ENCODE measurements around the gene OSBPL3. TPM values are rescaled to one million over a fixed set of nuclear protein-coding genes. Genes with fewer than 3 reads are reported as not detected.

OSBPL3 gene
- polyA plus RNA-seq, 1 donor (not counting 4 experiments of a cell fraction or from before 2014, with no cell fraction given), result 34.0 TPM

DNA sequence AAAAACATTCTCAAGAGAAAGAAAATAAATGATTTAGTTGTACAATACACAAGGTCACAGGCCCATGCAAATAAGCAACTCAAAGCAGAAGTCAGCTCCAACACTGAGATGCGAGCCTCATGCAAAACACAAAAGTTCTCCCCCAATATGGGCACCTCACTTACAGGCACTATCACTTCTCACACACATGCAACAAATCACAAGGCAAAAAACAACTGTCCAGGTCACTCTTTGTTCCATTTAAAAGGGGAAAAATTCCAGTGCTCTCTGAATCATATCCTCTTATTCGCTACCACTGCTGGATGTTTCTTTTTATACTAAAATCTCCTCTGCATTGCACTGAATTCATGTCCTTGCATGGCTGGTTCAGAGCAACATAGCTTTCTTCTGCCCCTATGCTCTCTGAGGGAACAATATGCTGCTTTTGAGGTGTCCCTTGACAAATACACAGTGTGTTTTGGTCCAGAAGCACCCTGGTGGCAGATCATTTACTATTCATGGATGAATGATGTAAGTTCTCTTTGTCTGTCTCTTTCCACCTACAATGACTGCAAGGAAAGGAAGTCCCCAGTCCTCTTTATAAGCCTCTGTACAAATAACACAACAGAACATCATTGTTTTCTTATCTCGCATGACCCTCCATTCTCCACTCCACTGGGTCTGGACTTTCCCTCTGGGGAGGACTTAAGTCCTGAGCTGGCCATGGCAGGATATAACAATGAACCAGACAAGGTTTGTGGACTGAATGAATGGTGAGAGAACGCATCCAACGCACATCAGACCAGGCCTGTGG, 137.3 kb downstream of the OSBPL3 start:
- Histone ChIP-seq H4K20me1 (ENCODE audit: control insufficient read depth, extremely low read depth, insufficient read depth, low read length) (no peaks in the 10 kb centered on the region), H3K79me2 (ENCODE audit: control insufficient read depth, insufficient read depth, low read length) (no peaks in the 10 kb centered on the region), H3K9me1 (ENCODE audit: control insufficient read depth, extremely low read depth, insufficient read depth, low read length) (no peaks in the 10 kb centered on the region), H3K4me1 (ENCODE audit: control insufficient read depth, extremely low read depth, insufficient read depth, low read length) (peaks cover 8% of the 10 kb centered on the region), H3K9ac (ENCODE audit: control insufficient read depth, extremely low read depth, insufficient read depth, low read length) (no peak overlapping the region), H3K36me3 (ENCODE audit: control insufficient read depth in 2 of 2, extremely low read depth in 1 of 2, insufficient read depth in 2 of 2, low read length in 2 of 2) (peaks cover 8 to 16% of the 10 kb centered on the region in 2 experiments), H2AFZ (ENCODE audit: control insufficient read depth, low read length) (no peak overlapping the region), H3K27me3 (ENCODE audit: control insufficient read depth, extremely low read depth, insufficient read depth, low read length) (no peaks in the 10 kb centered on the region), H3K4me3 (ENCODE audit: control insufficient read depth in 2 of 3, extremely low read depth in 1 of 3, insufficient read depth in 2 of 3, low read depth in 1 of 3, low read length in 3 of 3) (no peak overlapping the region), H3K4me2 (ENCODE audit: control insufficient read depth, extremely low read depth, insufficient read depth, low read depth, low read length) (no peak overlapping the region), H3K27ac (ENCODE audit: control insufficient read depth, insufficient read depth, low read length) (no peak overlapping the region), H3K9me3 (ENCODE audit: control insufficient read depth, low read depth, low read length) (no peaks in the 10 kb centered on the region)
- no peak for TF ChIP-seq EZH2 (IDR thresholded peaks at IDR 0.05; ENCODE audit: low read length)
- TF ChIP-seq, protein P1, sequence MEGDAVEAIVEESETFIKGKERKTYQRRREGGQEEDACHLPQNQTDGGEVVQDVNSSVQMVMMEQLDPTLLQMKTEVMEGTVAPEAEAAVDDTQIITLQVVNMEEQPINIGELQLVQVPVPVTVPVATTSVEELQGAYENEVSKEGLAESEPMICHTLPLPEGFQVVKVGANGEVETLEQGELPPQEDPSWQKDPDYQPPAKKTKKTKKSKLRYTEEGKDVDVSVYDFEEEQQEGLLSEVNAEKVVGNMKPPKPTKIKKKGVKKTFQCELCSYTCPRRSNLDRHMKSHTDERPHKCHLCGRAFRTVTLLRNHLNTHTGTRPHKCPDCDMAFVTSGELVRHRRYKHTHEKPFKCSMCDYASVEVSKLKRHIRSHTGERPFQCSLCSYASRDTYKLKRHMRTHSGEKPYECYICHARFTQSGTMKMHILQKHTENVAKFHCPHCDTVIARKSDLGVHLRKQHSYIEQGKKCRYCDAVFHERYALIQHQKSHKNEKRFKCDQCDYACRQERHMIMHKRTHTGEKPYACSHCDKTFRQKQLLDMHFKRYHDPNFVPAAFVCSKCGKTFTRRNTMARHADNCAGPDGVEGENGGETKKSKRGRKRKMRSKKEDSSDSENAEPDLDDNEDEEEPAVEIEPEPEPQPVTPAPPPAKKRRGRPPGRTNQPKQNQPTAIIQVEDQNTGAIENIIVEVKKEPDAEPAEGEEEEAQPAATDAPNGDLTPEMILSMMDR (optimal IDR thresholded peaks at IDR 0.05 in 1 of 3, IDR thresholded peaks at IDR 0.05 in 1 of 3, conservative IDR thresholded peaks at IDR 0.05 in 1 of 3; ENCODE audit: extremely low read depth in 1 of 3, insufficient read depth in 2 of 3, low read length in 3 of 3), result no peak
- no peak for DNase-seq (ENCODE audit: low read depth, low spot score)
- dilution Hi-C loops (cut with MboI; ENCODE audit: extremely low pct_ligation_motif_present, low sequenced_read_pairs), result no loop called here
- FAIRE-seq, result no peak

DNA sequence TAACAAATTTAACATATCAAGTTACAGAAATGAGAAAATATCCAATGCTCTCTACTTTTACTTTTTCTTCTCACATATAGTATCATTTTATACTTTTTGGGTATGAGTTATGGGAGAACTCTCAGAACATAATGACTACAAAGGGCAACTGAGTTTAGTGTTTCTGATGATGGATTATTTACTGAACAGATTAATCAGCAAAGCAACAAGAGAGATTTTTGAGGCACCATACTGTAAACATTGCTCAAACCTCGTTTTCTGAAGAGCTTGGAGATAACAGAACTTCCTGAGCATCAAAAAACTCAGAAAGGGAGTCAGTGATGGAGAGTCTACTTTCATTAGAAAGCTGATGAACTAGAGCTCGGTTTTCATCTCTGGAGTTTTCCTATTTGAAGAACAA, 137.9 kb downstream of the OSBPL3 start:
- Histone ChIP-seq H3K4me1 (ENCODE audit: control insufficient read depth, extremely low read depth, insufficient read depth, low read length) (peaks cover 8% of the 10 kb centered on the region), H2AFZ (ENCODE audit: control insufficient read depth, low read length) (no peak overlapping the region), H3K4me3 (ENCODE audit: control insufficient read depth in 2 of 3, extremely low read depth in 1 of 3, insufficient read depth in 2 of 3, low read depth in 1 of 3, low read length in 3 of 3) (no peak overlapping the region), H3K79me2 (ENCODE audit: control insufficient read depth, insufficient read depth, low read length) (no peaks in the 10 kb centered on the region), H3K9ac (ENCODE audit: control insufficient read depth, extremely low read depth, insufficient read depth, low read length) (no peak overlapping the region), H3K27me3 (ENCODE audit: control insufficient read depth, extremely low read depth, insufficient read depth, low read length) (no peaks in the 10 kb centered on the region), H4K20me1 (ENCODE audit: control insufficient read depth, extremely low read depth, insufficient read depth, low read length) (no peaks in the 10 kb centered on the region), H3K4me2 (ENCODE audit: control insufficient read depth, extremely low read depth, insufficient read depth, low read depth, low read length) (no peak overlapping the region), H3K36me3 (ENCODE audit: control insufficient read depth in 2 of 2, extremely low read depth in 1 of 2, insufficient read depth in 2 of 2, low read length in 2 of 2) (peaks cover 9 to 13% of the 10 kb centered on the region in 2 experiments), H3K9me3 (ENCODE audit: control insufficient read depth, low read depth, low read length) (no peaks in the 10 kb centered on the region), H3K27ac (ENCODE audit: control insufficient read depth, insufficient read depth, low read length) (no peak overlapping the region), H3K9me1 (ENCODE audit: control insufficient read depth, extremely low read depth, insufficient read depth, low read length) (no peaks in the 10 kb centered on the region)
- dilution Hi-C loops (cut with MboI; ENCODE audit: extremely low pct_ligation_motif_present, low sequenced_read_pairs), result no loop called here
- TF ChIP-seq, protein P1 (optimal IDR thresholded peaks at IDR 0.05 in 1 of 3, IDR thresholded peaks at IDR 0.05 in 1 of 3, conservative IDR thresholded peaks at IDR 0.05 in 1 of 3; ENCODE audit: extremely low read depth in 1 of 3, insufficient read depth in 2 of 3, low read length in 3 of 3), result no peak
- TF ChIP-seq EZH2 (IDR thresholded peaks at IDR 0.05; ENCODE audit: low read length), result no peak
- no peak for DNase-seq (ENCODE audit: low read depth, low spot score)
- FAIRE-seq, result no peak
